Effector memory CD4-positive, alpha-beta T cell (primary cell): ENCODE results near the gene WFIKKN1.

Experiments used
- DNase-seq, 3 donors: peaks; one replicate each; pipeline ENCODE4 v3.0.0-alpha.2; 2020
- H3K27ac ChIP-seq: 2 replicates; pipeline ENCODE4 v1.7.0; 2013; ENCODE audit warnings: mild to moderate bottlenecking, low read length, moderate library complexity; ENCODE audit not compliant: insufficient read depth, poor library complexity, severe bottlenecking
- H3K27me3 ChIP-seq: replicated peaks from 2 replicates; pipeline ENCODE4 v1.7.0; 2013; ENCODE audit warnings: mild to moderate bottlenecking, low read length; ENCODE audit not compliant: insufficient read depth, control insufficient read depth, poor library complexity, severe bottlenecking
- H3K36me3 ChIP-seq: 2 replicates; pipeline ENCODE4 v1.7.0; 2013; ENCODE audit warnings: mild to moderate bottlenecking, low read length, moderate library complexity; ENCODE audit not compliant: control insufficient read depth, insufficient read depth
- H3K4me1 ChIP-seq: 2 replicates; pipeline ENCODE4 v1.7.0; 2013; ENCODE audit warnings: low read length, mild to moderate bottlenecking; ENCODE audit not compliant: control insufficient read depth, insufficient read depth, poor library complexity, severe bottlenecking
- H3K4me3 ChIP-seq: 2 replicates; pipeline ENCODE4 v1.7.0; 2013; ENCODE audit warnings: low read length, low read depth, mild to moderate bottlenecking; ENCODE audit not compliant: insufficient read depth, poor library complexity, severe bottlenecking
- H3K9me3 ChIP-seq: 2 replicates; pipeline ENCODE4 v1.7.0; 2013; ENCODE audit warnings: mild to moderate bottlenecking, low read length, moderate library complexity; ENCODE audit not compliant: control insufficient read depth

The WFIKKN1 gene

DNA sequence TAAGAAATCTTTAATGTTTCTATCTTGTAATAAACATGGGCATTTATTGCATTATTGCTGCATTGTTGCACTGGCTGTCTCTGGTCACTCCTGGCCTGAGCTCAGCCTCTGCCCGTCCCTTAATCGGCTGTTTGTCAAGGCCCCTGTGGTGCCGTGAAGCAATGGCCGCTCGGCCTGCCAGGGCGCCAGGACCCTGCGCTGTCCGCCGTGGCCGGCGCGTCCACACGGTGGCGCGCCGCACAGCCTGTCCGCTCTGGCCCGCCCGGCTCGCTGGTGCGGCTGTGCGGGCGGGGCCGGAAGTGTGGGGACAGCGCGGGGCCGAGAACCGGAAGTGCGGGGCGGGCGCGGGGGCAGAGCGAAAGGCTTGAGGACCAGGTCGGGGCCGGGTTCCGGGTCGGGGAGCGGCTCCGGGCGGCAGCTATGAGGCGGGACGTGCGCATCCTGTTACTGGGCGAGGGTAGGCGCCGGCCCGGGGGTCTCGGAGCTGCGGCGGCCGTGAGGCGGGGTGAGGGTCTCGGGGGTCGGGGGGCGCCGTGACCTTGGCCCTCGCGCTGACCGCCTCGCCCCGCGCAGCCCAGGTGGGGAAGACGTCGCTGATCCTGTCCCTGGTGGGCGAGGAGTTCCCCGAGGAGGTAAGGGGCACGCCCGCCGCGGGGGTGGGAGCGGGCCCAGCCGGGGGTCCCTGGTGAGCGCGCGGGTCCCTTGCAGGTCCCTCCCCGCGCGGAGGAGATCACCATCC lies 37.2 kb downstream of the WFIKKN1 start, which contains the start of gene RHOT2:
TSS of gene RHOT2 (plus strand) at position 353 of the 739 bp plus-strand sequence. CDS start at position 421, 68 bp downstream.
- H3K27me3 ChIP-seq, result no peaks in the 10 kb centered on the region
- peak; percentile 82 to 86 (median 85) for DNase-seq
- H3K9me3 ChIP-seq, result no peaks in the 10 kb centered on the region
- H3K4me3 ChIP-seq, result peak within 1 kb of the TSS; percentile 80
- H3K4me1 ChIP-seq, result peaks cover 19% of the 10 kb centered on the region
- H3K27ac ChIP-seq, result peak within 1 kb of the TSS; percentile 78
- H3K36me3 ChIP-seq, result peaks cover 39% of the 10 kb centered on the region

GRCh38 chr16:668519-669171 lies 37.9 kb downstream of the WFIKKN1 start:
- peaks cover 19% of the 10 kb centered on the region for H3K4me1 ChIP-seq
- peak overlapping the region; percentile 78 for H3K27ac ChIP-seq
- peak overlapping the region; percentile 80 for H3K4me3 ChIP-seq
- peaks cover 45% of the 10 kb centered on the region for H3K36me3 ChIP-seq
- no peaks in the 10 kb centered on the region for H3K27me3 ChIP-seq
- DNase-seq, result no peak
- H3K9me3 ChIP-seq, result no peaks in the 10 kb centered on the region

DNA sequence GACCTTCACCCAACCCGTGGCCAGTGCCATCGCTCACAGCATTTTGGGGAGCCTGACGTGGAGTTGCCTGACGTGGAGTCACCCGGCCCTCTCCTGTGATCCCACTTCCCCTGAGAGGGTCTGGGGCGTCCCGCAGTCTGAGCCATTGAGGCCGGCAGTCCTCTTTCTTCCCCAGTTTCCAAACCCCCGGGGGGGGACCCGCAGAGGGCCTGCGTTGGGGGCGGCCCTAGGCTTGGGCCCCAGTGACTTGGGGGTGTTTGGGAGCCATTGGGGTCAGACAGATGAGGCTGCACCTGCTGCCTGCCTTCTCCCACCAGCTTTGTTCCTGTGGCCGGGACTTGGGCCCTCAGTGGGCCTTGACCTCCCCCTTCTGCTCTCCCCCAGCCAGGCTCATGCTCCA lies 38.9 kb downstream of the WFIKKN1 start:
- Histone ChIP-seq H3K4me1 (peaks cover 19% of the 10 kb centered on the region), H3K9me3 (no peaks in the 10 kb centered on the region), H3K27me3 (no peaks in the 10 kb centered on the region), H3K4me3 (no peak overlapping the region), H3K36me3 (peaks cover 48% of the 10 kb centered on the region), H3K27ac (no peak overlapping the region)
- DNase-seq, result no peak

GRCh38 chr16:670485-671352 lies 39.9 kb downstream of the WFIKKN1 start:
- peaks cover 48% of the 10 kb centered on the region for H3K36me3 ChIP-seq
- no peaks in the 10 kb centered on the region for H3K9me3 ChIP-seq
- DNase-seq, result no peak
- no peak overlapping the region for H3K4me3 ChIP-seq
- H3K4me1 ChIP-seq, result peaks cover 24% of the 10 kb centered on the region
- H3K27me3 ChIP-seq, result no peaks in the 10 kb centered on the region
- no peak overlapping the region for H3K27ac ChIP-seq

- Histone ChIP-seq H3K9me3 (no peaks in the 10 kb centered on the region), H3K36me3 (peaks cover 48% of the 10 kb centered on the region), H3K27me3 (no peaks in the 10 kb centered on the region), H3K4me1 (peaks cover 29% of the 10 kb centered on the region), H3K27ac (no peak overlapping the region), H3K4me3 (no peak overlapping the region)
- no peak for DNase-seq
Measured at GRCh38 chr16:671353-672131, 40.8 kb downstream of the WFIKKN1 start.

GRCh38 chr16:672371-672770 lies 41.6 kb downstream of the WFIKKN1 start:
- H3K4me3 ChIP-seq, result no peak overlapping the region
- peaks cover 29% of the 10 kb centered on the region for H3K4me1 ChIP-seq
- no peak overlapping the region for H3K27ac ChIP-seq
- peaks cover 48% of the 10 kb centered on the region for H3K36me3 ChIP-seq
- no peak for DNase-seq
- H3K27me3 ChIP-seq, result no peaks in the 10 kb centered on the region
- H3K9me3 ChIP-seq, result no peaks in the 10 kb centered on the region

DNA sequence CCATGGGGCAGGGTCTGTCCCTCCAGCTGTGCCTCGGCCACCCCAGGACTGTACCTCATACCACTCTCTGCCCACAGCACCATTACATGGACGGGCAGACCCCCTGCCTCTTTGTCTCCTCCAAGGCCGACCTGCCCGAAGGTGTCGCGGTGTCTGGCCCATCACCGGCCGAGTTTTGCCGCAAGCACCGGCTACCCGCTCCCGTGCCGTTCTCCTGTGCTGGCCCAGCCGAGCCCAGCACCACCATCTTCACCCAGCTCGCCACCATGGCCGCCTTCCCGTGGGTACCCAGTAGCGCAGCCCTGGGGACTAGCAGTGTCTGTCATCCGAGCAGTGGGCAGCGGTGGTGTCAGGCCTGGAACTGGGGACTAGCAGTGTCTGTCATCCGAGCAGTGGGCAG lies 42.1 kb downstream of the WFIKKN1 start:
- H3K27me3 ChIP-seq, result no peaks in the 10 kb centered on the region
- H3K4me3 ChIP-seq, result no peak overlapping the region
- H3K27ac ChIP-seq, result no peak overlapping the region
- H3K36me3 ChIP-seq, result peaks cover 48% of the 10 kb centered on the region
- peaks cover 25% of the 10 kb centered on the region for H3K4me1 ChIP-seq
- H3K9me3 ChIP-seq, result no peaks in the 10 kb centered on the region
- DNase-seq, result no peak

- Histone ChIP-seq H3K27me3 (no peaks in the 10 kb centered on the region), H3K36me3 (peaks cover 48% of the 10 kb centered on the region), H3K4me3 (no peak overlapping the region), H3K9me3 (no peaks in the 10 kb centered on the region), H3K4me1 (peaks cover 21% of the 10 kb centered on the region), H3K27ac (no peak overlapping the region)
- no peak for DNase-seq
Measured at GRCh38 chr16:673399-673991, 42.7 kb downstream of the WFIKKN1 start.

- Histone ChIP-seq H3K27ac (no peak overlapping the region), H3K36me3 (peaks cover 45% of the 10 kb centered on the region)
- DNase-seq, result no peak
Measured at GRCh38 chr16:674214-674881, 43.6 kb downstream of the WFIKKN1 start.

More at GRCh38 chr16:674214-674881, 43.6 kb downstream of the WFIKKN1 start:
- Histone ChIP-seq H3K9me3 (no peaks in the 10 kb centered on the region), H3K27me3 (no peaks in the 10 kb centered on the region), H3K4me1 (peaks cover 24% of the 10 kb centered on the region), H3K4me3 (no peak overlapping the region)
